Measurements from ENCODE around the gene HS3ST5.

GRCh38 chr6:114288701-114289495 is 53.9 kb downstream of the HS3ST5 start:
- TF ChIP-seq CTCF (IDR thresholded peaks at IDR 0.05) (no peak), POLR2A (IDR thresholded peaks at IDR 0.05) (no peak)
